Astrocyte (in vitro differentiated cells and primary cell): ENCODE results near the gene KL.

Source experiments
- EZH2 ChIP-seq: IDR thresholded peaks from 2 replicates; pipeline ENCODE4 v1.6.1; 2012; ENCODE audit warnings: mild to moderate bottlenecking, low read length, inconsistent platforms; ENCODE audit not compliant: insufficient read depth
- TF ChIP-seq, protein P1 (sequence below): IDR thresholded peaks from 2 replicates; pipeline ENCODE4 v1.5.1; 2011; ENCODE audit warnings: low read depth, mild to moderate bottlenecking, inconsistent platforms, low read length, moderate library complexity; ENCODE audit not compliant: insufficient read depth

GRCh38 chr13:33031277-33031676, 15.1 kb downstream of the KL start:
- TF ChIP-seq, protein P1, sequence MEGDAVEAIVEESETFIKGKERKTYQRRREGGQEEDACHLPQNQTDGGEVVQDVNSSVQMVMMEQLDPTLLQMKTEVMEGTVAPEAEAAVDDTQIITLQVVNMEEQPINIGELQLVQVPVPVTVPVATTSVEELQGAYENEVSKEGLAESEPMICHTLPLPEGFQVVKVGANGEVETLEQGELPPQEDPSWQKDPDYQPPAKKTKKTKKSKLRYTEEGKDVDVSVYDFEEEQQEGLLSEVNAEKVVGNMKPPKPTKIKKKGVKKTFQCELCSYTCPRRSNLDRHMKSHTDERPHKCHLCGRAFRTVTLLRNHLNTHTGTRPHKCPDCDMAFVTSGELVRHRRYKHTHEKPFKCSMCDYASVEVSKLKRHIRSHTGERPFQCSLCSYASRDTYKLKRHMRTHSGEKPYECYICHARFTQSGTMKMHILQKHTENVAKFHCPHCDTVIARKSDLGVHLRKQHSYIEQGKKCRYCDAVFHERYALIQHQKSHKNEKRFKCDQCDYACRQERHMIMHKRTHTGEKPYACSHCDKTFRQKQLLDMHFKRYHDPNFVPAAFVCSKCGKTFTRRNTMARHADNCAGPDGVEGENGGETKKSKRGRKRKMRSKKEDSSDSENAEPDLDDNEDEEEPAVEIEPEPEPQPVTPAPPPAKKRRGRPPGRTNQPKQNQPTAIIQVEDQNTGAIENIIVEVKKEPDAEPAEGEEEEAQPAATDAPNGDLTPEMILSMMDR: no peak
- no peak for TF ChIP-seq EZH2
